ENCODE results near the gene INSL3. TPM values are rescaled to one million over a fixed set of nuclear protein-coding genes. Genes with fewer than 3 reads are reported as not detected.

Gene INSL3
- total and polyA plus RNA-seq, 2 of the 13 experiments (the other 11 are each of a cell fraction or from before 2014, with no cell fraction given), result 0.30 TPM; not detected in 1

GRCh38 chr19:17766543-17767131 lies 54.7 kb downstream of the INSL3 start (continued):
- TF ChIP-seq, protein P1, sequence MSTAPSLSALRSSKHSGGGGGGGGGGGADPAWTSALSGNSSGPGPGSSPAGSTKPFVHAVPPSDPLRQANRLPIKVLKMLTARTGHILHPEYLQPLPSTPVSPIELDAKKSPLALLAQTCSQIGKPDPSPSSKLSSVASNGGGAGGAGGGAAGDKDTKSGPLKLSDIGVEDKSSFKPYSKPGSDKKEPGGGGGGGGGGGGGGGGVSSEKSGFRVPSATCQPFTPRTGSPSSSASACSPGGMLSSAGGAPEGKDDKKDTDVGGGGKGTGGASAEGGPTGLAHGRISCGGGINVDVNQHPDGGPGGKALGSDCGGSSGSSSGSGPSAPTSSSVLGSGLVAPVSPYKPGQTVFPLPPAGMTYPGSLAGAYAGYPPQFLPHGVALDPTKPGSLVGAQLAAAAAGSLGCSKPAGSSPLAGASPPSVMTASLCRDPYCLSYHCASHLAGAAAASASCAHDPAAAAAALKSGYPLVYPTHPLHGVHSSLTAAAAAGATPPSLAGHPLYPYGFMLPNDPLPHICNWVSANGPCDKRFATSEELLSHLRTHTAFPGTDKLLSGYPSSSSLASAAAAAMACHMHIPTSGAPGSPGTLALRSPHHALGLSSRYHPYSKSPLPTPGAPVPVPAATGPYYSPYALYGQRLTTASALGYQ (CRISPR knock-in tag; IDR thresholded peaks at IDR 0.05), result 0 out of 2 replicates have a peak, but pooled peaks have one; percentile 32
- TF ChIP-seq ZNF790 (CRISPR knock-in tag; IDR thresholded peaks at IDR 0.05; ENCODE audit: borderline replicate concordance) (no peak), ZNF572 (CRISPR knock-in tag; IDR thresholded peaks at IDR 0.05) (0 out of 2 replicates have a peak, but pooled peaks have one; percentile 40), BRCA1 (CRISPR knock-in tag; IDR thresholded peaks at IDR 0.05) (0 out of 2 replicates have a peak, but pooled peaks have one; percentile 49), ZNF546 (CRISPR knock-in tag; conservative IDR thresholded peaks at IDR 0.05) (no peak), RARG (CRISPR knock-in tag; IDR thresholded peaks at IDR 0.05; ENCODE audit: low read depth) (no peak), STAT5B (CRISPR knock-in tag; IDR thresholded peaks at IDR 0.05) (no peak), RBFOX2 (IDR thresholded peaks at IDR 0.05; ENCODE audit: low read depth, low read length) (no peak), HOXA9 (CRISPR knock-in tag; IDR thresholded peaks at IDR 0.05; ENCODE audit: borderline replicate concordance) (no peak), SIX1 (CRISPR knock-in tag; IDR thresholded peaks at IDR 0.05; ENCODE audit: borderline replicate concordance) (peak; percentile 56; the same call in 1 of the 2 replicates), ZNF225 (CRISPR knock-in tag; IDR thresholded peaks at IDR 0.05) (no peak), SOX6 (IDR thresholded peaks at IDR 0.05) (no peak), SOX6 (CRISPR knock-in tag; IDR thresholded peaks at IDR 0.05) (peak; percentile 77), PHF21A (CRISPR knock-in tag; IDR thresholded peaks at IDR 0.05) (peak; percentile 86), TCF7 (IDR thresholded peaks at IDR 0.05; ENCODE audit: low read depth) (no peak), SNRNP70 (IDR thresholded peaks at IDR 0.05; ENCODE audit: low read depth, low read length) (no peak), ARID5B (CRISPR knock-in tag; IDR thresholded peaks at IDR 0.05) (peak; percentile 77), ZNF501 (CRISPR knock-in tag; IDR thresholded peaks at IDR 0.05) (peak; percentile 63), JARID2 (CRISPR knock-in tag; IDR thresholded peaks at IDR 0.05; ENCODE audit: insufficient replicate concordance) (no peak), KDM5A (IDR thresholded peaks at IDR 0.05; ENCODE audit: borderline replicate concordance, low read length) (peak; percentile 37; the same call in 1 of the 2 replicates), ZNF138 (CRISPR knock-in tag; IDR thresholded peaks at IDR 0.05; ENCODE audit: low read depth) (no peak), ZNF878 (CRISPR knock-in tag; IDR thresholded peaks at IDR 0.05) (no peak)
- TF ChIP-seq, protein P2, sequence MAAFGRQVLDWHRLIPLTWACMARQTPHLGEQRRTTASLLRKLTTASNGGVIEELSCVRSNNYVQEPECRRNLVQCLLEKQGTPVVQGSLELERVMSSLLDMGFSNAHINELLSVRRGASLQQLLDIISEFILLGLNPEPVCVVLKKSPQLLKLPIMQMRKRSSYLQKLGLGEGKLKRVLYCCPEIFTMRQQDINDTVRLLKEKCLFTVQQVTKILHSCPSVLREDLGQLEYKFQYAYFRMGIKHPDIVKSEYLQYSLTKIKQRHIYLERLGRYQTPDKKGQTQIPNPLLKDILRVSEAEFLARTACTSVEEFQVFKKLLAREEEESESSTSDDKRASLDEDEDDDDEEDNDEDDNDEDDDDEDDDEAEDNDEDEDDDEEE (CRISPR knock-in tag; IDR thresholded peaks at IDR 0.05), result no peak
- TF ChIP-seq, protein P3, sequence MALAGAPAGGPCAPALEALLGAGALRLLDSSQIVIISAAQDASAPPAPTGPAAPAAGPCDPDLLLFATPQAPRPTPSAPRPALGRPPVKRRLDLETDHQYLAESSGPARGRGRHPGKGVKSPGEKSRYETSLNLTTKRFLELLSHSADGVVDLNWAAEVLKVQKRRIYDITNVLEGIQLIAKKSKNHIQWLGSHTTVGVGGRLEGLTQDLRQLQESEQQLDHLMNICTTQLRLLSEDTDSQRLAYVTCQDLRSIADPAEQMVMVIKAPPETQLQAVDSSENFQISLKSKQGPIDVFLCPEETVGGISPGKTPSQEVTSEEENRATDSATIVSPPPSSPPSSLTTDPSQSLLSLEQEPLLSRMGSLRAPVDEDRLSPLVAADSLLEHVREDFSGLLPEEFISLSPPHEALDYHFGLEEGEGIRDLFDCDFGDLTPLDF (CRISPR knock-in tag; IDR thresholded peaks at IDR 0.05), result no peak
